ACC112 (cell line): ENCODE measurements around the gene ITK.
"Not testable (repeated sequence)": the region's sequence is repeated elsewhere in the genome, so short reads cannot be mapped to it uniquely, and the experiment has no call there.

Experiments
- H2AFZ ChIP-seq: fragments of 200-600 bp; sonication (generic); one replicate; pipeline ENCODE4 v1.6.0; 2017; ENCODE audit warnings: antibody characterized with exemption, low read length; ENCODE audit not compliant: unreplicated experiment
- H3K27ac ChIP-seq: fragments of 200-600 bp; sonication (generic); 2 replicates; pipeline ENCODE4 v1.5.1; 2014; ENCODE audit warnings: low read depth, mild to moderate bottlenecking, antibody characterized with exemption, low read length, moderate library complexity
- H3K27me3 ChIP-seq: fragments of 200-600 bp; sonication (generic); 2 replicates; pipeline ENCODE4 v1.6.1; 2014; ENCODE audit warnings: mild to moderate bottlenecking, antibody characterized with exemption, low read length, moderate library complexity, mixed read lengths; ENCODE audit not compliant: insufficient read depth
- H3K36me3 ChIP-seq: fragments of 200-600 bp; sonication (generic); 2 replicates; pipeline ENCODE4 v1.6.1; 2016; ENCODE audit warnings: mild to moderate bottlenecking, antibody characterized with exemption, low read length, moderate library complexity, mixed read lengths; ENCODE audit not compliant: insufficient read depth
- H3K4me1 ChIP-seq: fragments of 200-600 bp; sonication (generic); one replicate; pipeline ENCODE4 v1.6.1; 2016; ENCODE audit warnings: low read length, mixed read lengths; ENCODE audit not compliant: insufficient read depth, unreplicated experiment, control insufficient read depth
- H3K4me3 ChIP-seq: fragments of 200-600 bp; sonication (generic); 2 replicates; pipeline ENCODE4 v1.5.1; 2014; ENCODE audit warnings: mild to moderate bottlenecking, low read depth, low read length
- H3K79me2 ChIP-seq: fragments of 200-600 bp; sonication (generic); one replicate; pipeline ENCODE4 v1.6.0; 2016; ENCODE audit warnings: low read length; ENCODE audit not compliant: control insufficient read depth, unreplicated experiment, insufficient read depth

The ITK gene

DNA sequence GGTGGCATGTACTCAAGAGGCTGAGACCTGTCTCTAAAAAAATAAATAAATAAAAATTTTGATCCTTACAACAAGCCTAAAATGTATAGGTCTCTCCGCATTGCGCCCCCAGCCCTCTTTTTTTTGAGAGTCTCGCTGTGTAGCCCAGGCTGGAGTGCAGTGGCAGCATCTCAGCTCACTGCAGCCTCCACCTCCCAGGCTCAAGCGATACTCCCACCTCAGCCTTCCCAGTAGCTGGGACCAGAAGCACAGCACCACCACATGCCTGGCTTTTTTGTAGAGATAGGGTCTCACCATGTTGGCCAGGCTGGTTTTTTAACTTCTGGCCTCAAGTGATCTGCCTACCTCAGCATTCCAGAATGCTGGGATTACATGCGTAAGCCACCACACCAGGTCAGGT, 12.4 kb upstream of the ITK start:
- H3K4me3 ChIP-seq: no peak overlapping the region
- H3K79me2 ChIP-seq: no peaks in the 10 kb centered on the region
- peaks cover 39% of the 10 kb centered on the region for H3K27me3 ChIP-seq
- no peak overlapping the region for H3K27ac ChIP-seq
- H3K36me3 ChIP-seq: no peaks in the 10 kb centered on the region
- H2AFZ ChIP-seq: no peak overlapping the region
- H3K4me1 ChIP-seq: no peaks in the 10 kb centered on the region

DNA sequence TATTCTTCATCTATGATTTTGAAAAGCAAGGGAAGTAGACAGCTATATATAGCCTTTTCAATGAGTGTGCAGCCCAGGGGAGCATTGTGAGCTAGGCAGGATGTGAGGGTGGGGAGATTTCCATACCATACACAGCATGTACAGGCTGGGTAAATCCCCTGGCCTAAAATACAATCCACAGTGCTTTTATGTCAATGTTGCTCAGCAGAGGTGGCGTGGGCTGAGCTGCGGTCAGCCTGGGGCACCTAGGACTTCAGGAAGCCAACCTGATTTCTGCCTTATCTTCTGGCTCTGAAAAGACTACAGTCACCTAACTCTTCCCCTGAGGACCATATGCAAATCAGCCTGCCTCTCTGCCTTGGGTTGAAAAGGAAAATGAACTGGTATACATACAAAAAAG, 8.2 kb upstream of the ITK start:
- H3K79me2 ChIP-seq: no peaks in the 10 kb centered on the region
- peaks cover 17% of the 10 kb centered on the region for H3K27me3 ChIP-seq
- H2AFZ ChIP-seq: no peak overlapping the region
- no peaks in the 10 kb centered on the region for H3K4me1 ChIP-seq
- H3K4me3 ChIP-seq: no peak overlapping the region
- no peak overlapping the region for H3K27ac ChIP-seq
- H3K36me3 ChIP-seq: no peaks in the 10 kb centered on the region

DNA sequence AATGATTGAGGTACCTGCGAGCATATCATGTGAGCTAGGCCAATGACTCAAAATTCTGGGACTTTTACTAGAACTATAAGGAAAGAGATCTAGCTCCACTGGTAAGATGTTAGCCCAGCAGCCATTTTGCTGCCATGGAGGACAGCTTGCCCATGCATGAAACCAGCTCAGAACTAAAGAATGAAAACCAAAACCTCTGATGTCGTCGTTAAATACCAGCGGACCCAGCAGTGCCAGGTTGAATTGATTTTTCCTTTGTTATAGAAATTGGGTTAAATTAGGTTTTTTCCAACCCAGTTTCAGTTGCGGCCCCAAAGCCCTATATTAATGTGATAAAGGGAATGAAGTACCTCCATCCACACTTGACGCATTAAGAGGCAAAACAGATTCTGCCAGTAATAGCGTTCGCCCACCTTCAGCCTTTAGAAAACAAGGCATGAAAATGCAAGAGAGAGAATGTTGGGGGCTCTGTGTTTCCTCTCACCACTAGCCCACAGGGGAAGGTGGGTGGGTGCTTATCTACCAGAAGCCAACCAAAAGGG, 5.5 kb upstream of the ITK start:
- Histone ChIP-seq H2AFZ (no peak overlapping the region), H3K27ac (no peak overlapping the region), H3K27me3 (peaks cover 21% of the 10 kb centered on the region; the same call in 1 of the 2 replicates), H3K79me2 (no peaks in the 10 kb centered on the region), H3K4me3 (no peak overlapping the region), H3K4me1 (no peaks in the 10 kb centered on the region), H3K36me3 (no peaks in the 10 kb centered on the region)

GRCh38 chr5:157177953-157178352, 2.7 kb upstream of the ITK start:
- Histone ChIP-seq H2AFZ (no peak overlapping the region), H3K36me3 (no peaks in the 10 kb centered on the region), H3K79me2 (no peaks in the 10 kb centered on the region), H3K27me3 (peaks cover 44% of the 10 kb centered on the region), H3K4me3 (no peak overlapping the region), H3K27ac (no peak overlapping the region), H3K4me1 (no peaks in the 10 kb centered on the region)

GRCh38 chr5:157178966-157179365, 1.7 kb upstream of the ITK start:
- H3K27ac ChIP-seq: no peak overlapping the region

GRCh38 chr5:157182143-157182757, 1.6 kb downstream of the ITK start:
- Histone ChIP-seq H3K36me3 (no peaks in the 10 kb centered on the region), H3K79me2 (no peaks in the 10 kb centered on the region), H3K27me3 (peaks cover 59% of the 10 kb centered on the region), H2AFZ (no peak overlapping the region), H3K4me1 (no peaks in the 10 kb centered on the region), H3K27ac (no peak overlapping the region), H3K4me3 (no peak overlapping the region)

More at GRCh38 chr5:157178966-157179365, 1.7 kb upstream of the ITK start:
- Histone ChIP-seq H3K36me3 (no peaks in the 10 kb centered on the region), H3K4me3 (no peak overlapping the region), H3K27me3 (peaks cover 54% of the 10 kb centered on the region), H3K4me1 (no peaks in the 10 kb centered on the region), H3K79me2 (no peaks in the 10 kb centered on the region), H2AFZ (no peak overlapping the region)

DNA sequence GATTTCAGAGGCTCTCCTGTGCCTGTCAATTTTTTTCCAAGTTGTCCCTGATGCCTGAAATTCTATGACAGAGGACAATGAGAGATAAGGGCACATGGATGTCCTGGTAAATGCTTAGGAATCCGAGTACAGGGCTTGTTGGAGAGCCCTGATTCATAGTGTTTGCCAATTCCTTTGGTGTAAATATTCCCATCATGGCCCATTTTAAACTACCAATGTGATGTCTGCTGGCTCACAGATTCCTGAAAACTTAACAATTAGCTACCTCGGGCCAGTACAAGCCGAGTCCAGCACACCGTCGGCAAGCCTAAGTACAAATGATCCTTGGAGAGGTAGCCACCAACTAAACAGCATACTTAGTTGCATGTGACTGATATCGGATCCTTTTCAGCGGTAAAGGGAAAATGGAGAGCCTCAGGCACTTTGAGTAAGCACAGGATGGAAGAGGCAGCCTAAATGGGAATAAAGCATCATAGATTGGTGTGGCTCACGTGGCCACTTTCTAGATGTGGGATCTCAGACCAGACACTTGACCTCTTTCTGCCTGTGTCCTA, 3.6 kb downstream of the ITK start:
- no peak overlapping the region for H3K4me3 ChIP-seq
- H3K4me1 ChIP-seq: no peaks in the 10 kb centered on the region
- H3K27me3 ChIP-seq: peaks cover 67% of the 10 kb centered on the region
- H3K79me2 ChIP-seq: no peaks in the 10 kb centered on the region
- no peaks in the 10 kb centered on the region for H3K36me3 ChIP-seq
- H2AFZ ChIP-seq: no peak overlapping the region
- no peak overlapping the region for H3K27ac ChIP-seq

DNA sequence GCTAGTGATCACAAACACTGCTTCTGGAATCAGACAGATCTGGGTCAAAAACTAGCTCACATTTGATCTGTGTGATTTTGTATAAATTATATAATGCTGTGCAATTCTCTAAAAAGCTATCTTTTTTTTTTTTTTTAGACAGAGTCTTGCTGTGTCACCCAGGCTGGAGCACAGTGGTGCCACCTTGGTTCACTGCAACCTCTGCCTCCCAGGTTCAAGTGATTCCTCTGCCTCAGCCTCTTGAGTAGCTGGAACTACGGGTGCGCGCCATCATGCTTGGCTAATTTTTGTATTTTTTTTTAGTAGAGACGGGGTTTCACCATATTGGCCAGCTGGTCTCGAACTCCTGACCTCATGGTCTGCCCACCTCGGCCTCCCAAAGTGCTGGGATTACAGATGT, 4.5 kb downstream of the ITK start:
- not testable (repeated sequence) for H3K79me2 ChIP-seq, H3K36me3 ChIP-seq, H3K4me3 ChIP-seq, H3K4me1 ChIP-seq, H3K27ac ChIP-seq, H2AFZ ChIP-seq
- peaks cover 68% of the 10 kb centered on the region for H3K27me3 ChIP-seq

- H3K36me3 ChIP-seq: no peaks in the 10 kb centered on the region
- H2AFZ ChIP-seq: no peak overlapping the region
- H3K27ac ChIP-seq: no peak overlapping the region
- no peak overlapping the region for H3K4me3 ChIP-seq
- peaks cover 65% of the 10 kb centered on the region for H3K27me3 ChIP-seq
- no peaks in the 10 kb centered on the region for H3K79me2 ChIP-seq
- no peaks in the 10 kb centered on the region for H3K4me1 ChIP-seq
Observed at GRCh38 chr5:157186309-157187045, 5.8 kb downstream of the ITK start.

GRCh38 chr5:157187046-157187754, 6.6 kb downstream of the ITK start:
- Histone ChIP-seq H3K36me3 (no peaks in the 10 kb centered on the region), H3K27ac (no peak overlapping the region), H3K27me3 (peaks cover 65% of the 10 kb centered on the region), H3K4me1 (no peaks in the 10 kb centered on the region), H3K4me3 (no peak overlapping the region), H2AFZ (no peak overlapping the region), H3K79me2 (no peaks in the 10 kb centered on the region)
